ENCODE results near the gene CBLN2.

The CBLN2 gene

GRCh38 chr18:72544092-72544886 is at the start of gene CBLN2:
TSS of gene CBLN2 (minus strand) at chr18:72544342. CDS start at chr18:72542160, 2,182 bp downstream.
- no peaks in the 10 kb centered on the region for H3K9me3 Mint-ChIP-seq
- DNase-seq (ENCODE audit: low spot score in 2 of 2) (peak; percentile 45 to 52), ATAC-seq (ENCODE audit: low read depth) (peak; percentile 87)
- peaks cover 16% of the 10 kb centered on the region for H3K27me3 Mint-ChIP-seq
- peaks cover 1% of the 10 kb centered on the region for H3K36me3 Mint-ChIP-seq
- no peak within 1 kb of the TSS for H3K27ac Mint-ChIP-seq
- H3K4me1 Mint-ChIP-seq: peaks cover 9% of the 10 kb centered on the region
- H3K4me3 Mint-ChIP-seq: peak within 1 kb of the TSS; percentile 70

- ATAC-seq (ENCODE audit: low read depth) (no peak), DNase-seq (ENCODE audit: low spot score in 2 of 2) (no peak)
- H3K4me3 Mint-ChIP-seq: no peak overlapping the region
- peaks cover 3% of the 10 kb centered on the region for H3K9me3 Mint-ChIP-seq
- H3K4me1 Mint-ChIP-seq: no peaks in the 10 kb centered on the region
- H3K27me3 Mint-ChIP-seq: peaks cover 4% of the 10 kb centered on the region
- H3K27ac Mint-ChIP-seq: no peak overlapping the region
- H3K36me3 Mint-ChIP-seq: no peaks in the 10 kb centered on the region
Measured at GRCh38 chr18:72588360-72588759, 44.2 kb upstream of the CBLN2 start.

- H3K9me3 Mint-ChIP-seq: peaks cover 2% of the 10 kb centered on the region
- peaks cover 4% of the 10 kb centered on the region for H3K27me3 Mint-ChIP-seq
- no peak for DNase-seq (ENCODE audit: low spot score in 2 of 2)
Measured at GRCh38 chr18:72584787-72585186, 40.6 kb upstream of the CBLN2 start.

GRCh38 chr18:72581976-72582375 is 37.8 kb upstream of the CBLN2 start:
- H3K27ac Mint-ChIP-seq: no peak overlapping the region
- H3K27me3 Mint-ChIP-seq: peaks cover 5% of the 10 kb centered on the region
- DNase-seq (ENCODE audit: low spot score in 2 of 2) (no peak), ATAC-seq (ENCODE audit: low read depth) (no peak)
- H3K9me3 Mint-ChIP-seq: peaks cover 2% of the 10 kb centered on the region
- H3K4me3 Mint-ChIP-seq: no peak overlapping the region
- no peaks in the 10 kb centered on the region for H3K36me3 Mint-ChIP-seq
- H3K4me1 Mint-ChIP-seq: no peaks in the 10 kb centered on the region

More at GRCh38 chr18:72584787-72585186, 40.6 kb upstream of the CBLN2 start:
- Mint-ChIP-seq H3K4me1 (no peaks in the 10 kb centered on the region), H3K36me3 (no peaks in the 10 kb centered on the region), H3K27ac (no peak overlapping the region), H3K4me3 (no peak overlapping the region)
- ATAC-seq (ENCODE audit: low read depth): no peak

- Mint-ChIP-seq H3K27me3 (peaks cover 4% of the 10 kb centered on the region), H3K27ac (no peak overlapping the region), H3K9me3 (no peaks in the 10 kb centered on the region), H3K4me3 (no peak overlapping the region), H3K4me1 (no peaks in the 10 kb centered on the region), H3K36me3 (no peaks in the 10 kb centered on the region)
- DNase-seq (ENCODE audit: low spot score in 2 of 2) (no peak), ATAC-seq (ENCODE audit: low read depth) (no peak)
Measured at GRCh38 chr18:72572896-72573295, 28.8 kb upstream of the CBLN2 start.

GRCh38 chr18:72566290-72566689 is 22.1 kb upstream of the CBLN2 start:
- peaks cover 8% of the 10 kb centered on the region for H3K9me3 Mint-ChIP-seq
- ATAC-seq (ENCODE audit: low read depth): no peak
- no peak overlapping the region for H3K27ac Mint-ChIP-seq
- H3K36me3 Mint-ChIP-seq: no peaks in the 10 kb centered on the region
- DNase-seq (ENCODE audit: low spot score in 2 of 2): no peak
- H3K4me1 Mint-ChIP-seq: no peaks in the 10 kb centered on the region
- H3K4me3 Mint-ChIP-seq: no peak overlapping the region
- no peaks in the 10 kb centered on the region for H3K27me3 Mint-ChIP-seq

- peaks cover 2% of the 10 kb centered on the region for H3K4me1 Mint-ChIP-seq
- no peak overlapping the region for H3K27ac Mint-ChIP-seq
- ATAC-seq (ENCODE audit: low read depth) (no peak), DNase-seq (ENCODE audit: low spot score in 2 of 2) (no peak)
- no peaks in the 10 kb centered on the region for H3K36me3 Mint-ChIP-seq
- H3K9me3 Mint-ChIP-seq: no peaks in the 10 kb centered on the region
- no peak overlapping the region for H3K4me3 Mint-ChIP-seq
- no peaks in the 10 kb centered on the region for H3K27me3 Mint-ChIP-seq
Measured at GRCh38 chr18:72555968-72556367, 11.8 kb upstream of the CBLN2 start.

- ATAC-seq (ENCODE audit: low read depth) (no peak), DNase-seq (ENCODE audit: low spot score in 2 of 2) (no peak)
- H3K27me3 Mint-ChIP-seq: peaks cover 1% of the 10 kb centered on the region
- no peaks in the 10 kb centered on the region for H3K36me3 Mint-ChIP-seq
- no peak overlapping the region for H3K27ac Mint-ChIP-seq
- no peak overlapping the region for H3K4me3 Mint-ChIP-seq
- H3K4me1 Mint-ChIP-seq: peaks cover 2% of the 10 kb centered on the region
- no peaks in the 10 kb centered on the region for H3K9me3 Mint-ChIP-seq
Measured at GRCh38 chr18:72555101-72555500, 11.0 kb upstream of the CBLN2 start.

GRCh38 chr18:72543357-72544055 is 636 bp downstream of the CBLN2 start:
- peak overlapping the region; percentile 70 for H3K4me3 Mint-ChIP-seq
- H3K27me3 Mint-ChIP-seq: peaks cover 16% of the 10 kb centered on the region
- no peak for DNase-seq (ENCODE audit: low spot score in 2 of 2)
- no peak overlapping the region for H3K27ac Mint-ChIP-seq
- H3K9me3 Mint-ChIP-seq: no peaks in the 10 kb centered on the region
- peaks cover 1% of the 10 kb centered on the region for H3K36me3 Mint-ChIP-seq
- no peak for ATAC-seq (ENCODE audit: low read depth)
- H3K4me1 Mint-ChIP-seq: peaks cover 9% of the 10 kb centered on the region

GRCh38 chr18:72542984-72543356 is 1.2 kb downstream of the CBLN2 start:
- Mint-ChIP-seq H3K9me3 (no peaks in the 10 kb centered on the region), H3K4me3 (peak overlapping the region; percentile 70), H3K27ac (no peak overlapping the region), H3K27me3 (peaks cover 16% of the 10 kb centered on the region), H3K36me3 (peaks cover 1% of the 10 kb centered on the region), H3K4me1 (peaks cover 9% of the 10 kb centered on the region)
- no peak for ATAC-seq (ENCODE audit: low read depth)
- DNase-seq (ENCODE audit: low spot score in 2 of 2): no peak

- H3K36me3 Mint-ChIP-seq: peaks cover 1% of the 10 kb centered on the region
- H3K4me1 Mint-ChIP-seq: peaks cover 9% of the 10 kb centered on the region
- peaks cover 18% of the 10 kb centered on the region for H3K27me3 Mint-ChIP-seq
- ATAC-seq (ENCODE audit: low read depth) (no peak), DNase-seq (ENCODE audit: low spot score in 2 of 2) (no peak)
- H3K4me3 Mint-ChIP-seq: peak overlapping the region; percentile 70
- H3K27ac Mint-ChIP-seq: no peak overlapping the region
- no peaks in the 10 kb centered on the region for H3K9me3 Mint-ChIP-seq
Measured at GRCh38 chr18:72542342-72542741, 1.8 kb downstream of the CBLN2 start.

GRCh38 chr18:72541871-72542332 is 2.2 kb downstream of the CBLN2 start:
- peaks cover 9% of the 10 kb centered on the region for H3K4me1 Mint-ChIP-seq
- H3K9me3 Mint-ChIP-seq: no peaks in the 10 kb centered on the region
- DNase-seq (ENCODE audit: low spot score in 2 of 2) (no peak), ATAC-seq (ENCODE audit: low read depth) (no peak)
- H3K36me3 Mint-ChIP-seq: peaks cover 1% of the 10 kb centered on the region
- H3K27me3 Mint-ChIP-seq: peaks cover 16% of the 10 kb centered on the region
- H3K27ac Mint-ChIP-seq: no peak overlapping the region
- H3K4me3 Mint-ChIP-seq: peak overlapping the region; percentile 47

- H3K27me3 Mint-ChIP-seq: peaks cover 18% of the 10 kb centered on the region
Measured at GRCh38 chr18:72539901-72540300, 4.2 kb downstream of the CBLN2 start.

GRCh38 chr18:72530622-72531021 is 13.5 kb downstream of the CBLN2 start:
- no peak for DNase-seq (ENCODE audit: low spot score in 2 of 2)
- Mint-ChIP-seq H3K4me3 (no peak overlapping the region), H3K9me3 (no peaks in the 10 kb centered on the region), H3K4me1 (no peaks in the 10 kb centered on the region), H3K27ac (no peak overlapping the region), H3K27me3 (no peaks in the 10 kb centered on the region), H3K36me3 (no peaks in the 10 kb centered on the region)
- ATAC-seq (ENCODE audit: low read depth): no peak

More at GRCh38 chr18:72539901-72540300, 4.2 kb downstream of the CBLN2 start:
- ATAC-seq (ENCODE audit: low read depth) (no peak), DNase-seq (ENCODE audit: low spot score in 2 of 2) (no peak)
- peaks cover 1% of the 10 kb centered on the region for H3K36me3 Mint-ChIP-seq
- H3K4me3 Mint-ChIP-seq: no peak overlapping the region
- no peaks in the 10 kb centered on the region for H3K9me3 Mint-ChIP-seq
- peaks cover 9% of the 10 kb centered on the region for H3K4me1 Mint-ChIP-seq
- H3K27ac Mint-ChIP-seq: no peak overlapping the region
